AG04450 (cell line): ENCODE results near the gene MAP2K4. TPM values are rescaled to one million over a fixed set of nuclear protein-coding genes. Genes with fewer than 3 reads are reported as not detected.
"Not testable (repeated sequence)": the region's sequence is repeated elsewhere in the genome, so short reads cannot be mapped to it uniquely, and the experiment has no call there.

Experiments used
- CTCF ChIA-PET: fragments of 300-600, 350-600 bp; formaldehyde crosslinking; extraction: SDS; loops from one replicate; lab custom pipeline; 2022; ENCODE audit warnings: antibody characterized with exemption, inconsistent platforms; lab: Charles Lee
- POLR2A ChIA-PET: fragments of 350-600 bp; formaldehyde crosslinking; extraction: SDS; loops from one replicate; lab custom pipeline; 2021; ENCODE audit warnings: antibody characterized with exemption, inconsistent platforms; lab: Yijun Ruan, JAX
- DNase-seq: peaks from one replicate; pipeline ENCODE4 v3.0.0-alpha.2; 2011; ENCODE audit warnings: low read depth, low spot score
- H3K27ac ChIP-seq: one replicate; pipeline ENCODE4 v1.5.1; 2012; ENCODE audit warnings: low read depth, low read length, control low read depth
- H3K27me3 ChIP-seq: one replicate; pipeline ENCODE4 v1.6.0; 2012; ENCODE audit warnings: low read length; ENCODE audit not compliant: control insufficient read depth, insufficient read depth
- H3K4me3 ChIP-seq: 2 replicates; pipeline ENCODE4 v1.5.1; 2011; ENCODE audit warnings: mild to moderate bottlenecking, low read depth, low read length, control low read depth
- H3K9me3 ChIP-seq: 2 replicates; pipeline ENCODE4 v1.5.1; 2012; ENCODE audit warnings: low read length; ENCODE audit not compliant: control insufficient read depth, insufficient read depth
- polyA minus RNA-seq: library from RNA; depleted of rRNA, polyadenylated mRNA; stranded (reverse); fragments of >200 nt; gene quantifications from 2 replicates; pipeline ENCODE4 v1.2.3, GENCODE V29; 2011; rRNA and poly(A)+ RNA removed
- polyA plus RNA-seq: library from polyadenylated mRNA; depleted of rRNA; stranded (reverse); fragments of >200 nt; gene quantifications from 2 replicates; pipeline ENCODE4 v1.2.3, GENCODE V29; 2011; rRNA removed
- TF ChIP-seq, protein P1 (sequence below): IDR thresholded peaks from 2 replicates; pipeline ENCODE4 v1.5.1; 2011; ENCODE audit warnings: low read depth, low read length, control low read depth, inconsistent platforms

MAP2K4 gene
- polyA plus RNA-seq, result 25.6 and 32.9 TPM in 2 replicates
- polyA minus RNA-seq, result 22.5 and 29.9 TPM in 2 replicates

DNA sequence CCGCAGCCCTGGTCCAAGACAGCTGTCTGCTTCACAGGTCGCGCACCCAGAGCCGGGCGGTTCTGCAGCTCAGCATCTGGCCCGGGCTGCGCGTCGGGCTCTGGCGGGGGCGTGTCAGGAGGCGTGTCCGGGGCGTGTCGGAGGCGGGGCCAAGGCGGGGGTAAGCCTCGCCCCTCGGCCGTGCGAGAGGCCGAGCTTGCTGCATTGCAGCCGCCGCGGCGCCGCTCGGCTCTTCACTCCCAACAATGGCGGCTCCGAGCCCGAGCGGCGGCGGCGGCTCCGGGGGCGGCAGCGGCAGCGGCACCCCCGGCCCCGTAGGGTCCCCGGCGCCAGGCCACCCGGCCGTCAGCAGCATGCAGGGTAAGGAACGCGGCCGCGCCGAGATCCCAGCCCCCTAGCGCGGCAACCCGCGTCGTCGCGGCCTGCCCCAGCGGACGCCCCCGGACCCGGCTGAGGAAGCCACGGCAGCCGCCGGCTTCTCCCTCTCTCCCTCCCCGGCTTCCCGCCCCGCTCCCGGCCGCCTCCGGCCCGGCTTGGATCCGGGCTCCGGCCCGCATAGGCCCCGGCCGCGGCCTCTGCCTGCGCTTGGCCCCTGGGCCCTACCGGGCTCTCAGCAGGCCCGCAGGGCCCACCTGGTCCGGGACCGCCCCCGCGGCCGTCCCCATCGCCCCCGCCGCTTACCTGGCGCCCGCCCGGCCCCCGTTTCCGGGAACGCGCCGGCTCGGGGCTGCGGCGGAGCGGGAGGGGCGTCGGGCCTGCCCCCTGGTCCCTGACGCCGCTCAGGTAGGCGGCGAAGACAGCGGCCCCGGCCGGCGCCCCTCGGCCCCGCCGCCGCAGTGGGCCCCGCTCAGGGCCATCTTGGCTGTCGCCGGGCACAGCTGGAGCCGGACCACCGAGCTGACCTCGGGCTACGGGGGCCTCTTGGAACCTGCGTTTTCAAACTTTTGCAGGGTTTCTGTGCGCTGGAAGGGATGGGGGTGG is at the start of gene MAP2K4:
TSS of gene MAP2K4 (plus strand) at position 236 of the 981 bp plus-strand sequence. CDS start at position 246, 10 bp downstream.
- TF ChIP-seq, protein P1, sequence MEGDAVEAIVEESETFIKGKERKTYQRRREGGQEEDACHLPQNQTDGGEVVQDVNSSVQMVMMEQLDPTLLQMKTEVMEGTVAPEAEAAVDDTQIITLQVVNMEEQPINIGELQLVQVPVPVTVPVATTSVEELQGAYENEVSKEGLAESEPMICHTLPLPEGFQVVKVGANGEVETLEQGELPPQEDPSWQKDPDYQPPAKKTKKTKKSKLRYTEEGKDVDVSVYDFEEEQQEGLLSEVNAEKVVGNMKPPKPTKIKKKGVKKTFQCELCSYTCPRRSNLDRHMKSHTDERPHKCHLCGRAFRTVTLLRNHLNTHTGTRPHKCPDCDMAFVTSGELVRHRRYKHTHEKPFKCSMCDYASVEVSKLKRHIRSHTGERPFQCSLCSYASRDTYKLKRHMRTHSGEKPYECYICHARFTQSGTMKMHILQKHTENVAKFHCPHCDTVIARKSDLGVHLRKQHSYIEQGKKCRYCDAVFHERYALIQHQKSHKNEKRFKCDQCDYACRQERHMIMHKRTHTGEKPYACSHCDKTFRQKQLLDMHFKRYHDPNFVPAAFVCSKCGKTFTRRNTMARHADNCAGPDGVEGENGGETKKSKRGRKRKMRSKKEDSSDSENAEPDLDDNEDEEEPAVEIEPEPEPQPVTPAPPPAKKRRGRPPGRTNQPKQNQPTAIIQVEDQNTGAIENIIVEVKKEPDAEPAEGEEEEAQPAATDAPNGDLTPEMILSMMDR, result no peak
- ChIA-PET CTCF (no interaction called here), POLR2A (interaction anchor here (0.6 to 3.9 kb wide), 8 partner anchors 11 to 997 kb away, joined by 3 to 48 read pairs (median 4); partner anchors contain the start of genes ELAC2 and ZNF18)
- Histone ChIP-seq H3K27me3 (no peaks in the 10 kb centered on the region), H3K4me3 (peak within 1 kb of the TSS; percentile 62), H3K9me3 (no peaks in the 10 kb centered on the region), H3K27ac (no peak within 1 kb of the TSS)
- DNase-seq, result peak; percentile 64

DNA sequence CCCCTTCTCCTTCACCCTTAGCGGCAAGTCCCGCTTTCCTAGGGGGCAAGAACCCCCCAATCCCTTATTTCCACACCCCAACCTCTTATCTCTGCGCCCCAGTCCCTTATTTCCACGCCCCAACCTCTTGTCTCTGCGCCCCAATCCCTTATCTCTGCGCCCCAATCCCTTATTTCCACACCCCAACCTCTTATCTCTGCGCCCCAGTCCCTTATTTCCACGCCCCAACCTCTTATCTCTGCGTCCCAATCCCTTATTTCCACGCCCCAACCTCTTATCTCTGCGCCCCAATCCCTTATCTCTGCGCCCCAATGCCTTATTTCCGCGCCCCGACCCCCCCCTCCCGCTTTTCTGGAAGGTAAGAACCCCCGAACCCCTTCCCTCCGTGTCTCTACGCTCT is 47.9 kb upstream of the MAP2K4 start:
- CTCF ChIA-PET, H3K4me3 ChIP-seq, POLR2A ChIA-PET, H3K9me3 ChIP-seq, DNase-seq, H3K27me3 ChIP-seq, H3K27ac ChIP-seq: not testable (repeated sequence)

DNA sequence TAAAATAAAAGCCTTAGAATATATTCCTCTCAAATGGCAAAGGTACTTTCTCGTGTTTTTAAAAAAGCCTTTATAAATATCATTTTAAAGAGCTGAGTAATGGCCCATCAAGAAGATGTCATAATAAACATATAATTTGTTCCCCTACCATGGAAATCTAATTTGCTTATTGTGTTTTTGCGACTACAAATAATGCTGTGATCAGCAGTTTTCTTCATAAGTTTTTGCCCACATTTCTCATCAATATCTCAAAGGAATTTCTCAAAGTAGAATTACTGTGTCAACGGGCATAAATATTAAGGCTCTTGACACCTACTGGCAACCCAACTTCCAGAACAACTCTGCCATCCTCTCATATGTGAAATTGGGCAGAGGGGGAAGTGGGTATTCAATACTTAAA is 40.9 kb upstream of the MAP2K4 start:
- no peak for DNase-seq
- TF ChIP-seq, protein P1, result no peak
- ChIA-PET POLR2A (no interaction called here), CTCF (interaction anchor here (0.6 to 1.0 kb wide), 2 partner anchors 18 to 1104 kb away, joined by 3 to 4 read pairs; no protein-coding TSS in a partner anchor)
- Histone ChIP-seq H3K27ac (no peak overlapping the region), H3K4me3 (no peak overlapping the region), H3K9me3 (no peaks in the 10 kb centered on the region), H3K27me3 (no peaks in the 10 kb centered on the region)

DNA sequence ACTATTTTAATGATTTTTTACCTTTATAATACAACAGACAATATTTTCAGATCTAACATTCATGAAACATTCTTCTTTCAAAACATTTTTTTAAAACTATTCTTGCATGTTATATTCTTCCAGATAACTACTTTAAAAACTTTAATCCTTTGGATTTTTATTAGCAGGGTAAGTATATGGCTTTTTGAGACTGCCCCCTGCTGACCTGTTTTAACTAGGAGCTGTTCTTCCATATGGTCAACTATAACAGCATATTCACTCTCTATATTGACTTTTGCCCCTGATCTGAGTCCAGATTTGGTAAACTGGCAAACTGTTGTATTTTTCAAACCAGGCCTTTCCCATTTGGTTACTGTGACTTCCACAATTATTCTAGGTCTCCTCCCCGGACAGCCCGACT is 39.9 kb upstream of the MAP2K4 start:
- Histone ChIP-seq H3K9me3 (no peaks in the 10 kb centered on the region), H3K27ac (no peak overlapping the region), H3K4me3 (no peak overlapping the region), H3K27me3 (no peaks in the 10 kb centered on the region)
- POLR2A ChIA-PET, result no interaction called here
- TF ChIP-seq, protein P1, result peak; percentile 52
- no peak for DNase-seq
- CTCF ChIA-PET, result interaction anchor here (0.5 to 2.1 kb wide), 10 partner anchors 16 to 1349 kb away, joined by 3 to 8 read pairs (median 3); no protein-coding TSS in a partner anchor

DNA sequence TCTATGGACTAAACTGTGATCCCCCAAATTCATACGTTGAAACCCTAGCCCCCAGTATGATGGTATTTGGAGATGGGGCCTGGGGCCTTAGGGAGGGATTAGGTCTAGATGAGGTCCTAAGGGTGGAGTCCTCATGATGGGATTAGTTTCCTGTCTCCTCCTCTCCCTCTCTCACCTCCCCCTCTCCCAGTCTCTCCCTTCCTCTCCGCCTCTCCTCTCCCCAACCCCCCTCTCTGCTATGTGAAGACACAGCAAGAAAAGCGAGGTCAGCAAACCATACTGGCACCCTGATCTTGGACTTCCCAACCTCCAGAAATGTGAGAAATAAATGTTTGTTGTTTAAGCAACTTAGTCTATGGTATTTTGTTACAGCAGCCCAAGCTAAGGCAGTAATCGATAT is 38.8 kb upstream of the MAP2K4 start:
- Histone ChIP-seq H3K4me3 (no peak overlapping the region), H3K9me3 (no peaks in the 10 kb centered on the region), H3K27me3 (no peaks in the 10 kb centered on the region), H3K27ac (no peak overlapping the region)
- TF ChIP-seq, protein P1, result no peak
- ChIA-PET CTCF (interaction anchor here (0.7 to 2.1 kb wide), 6 partner anchors 15 to 1350 kb away, joined by 3 to 8 read pairs (median 4); no protein-coding TSS in a partner anchor), POLR2A (no interaction called here)
- no peak for DNase-seq
